Suprapubic skin (tissue), 4 donors: ENCODE measurements around the gene SYNJ2. TPM values are rescaled to one million over a fixed set of nuclear protein-coding genes. Genes with fewer than 3 reads are reported as not detected.

Experiments used
- DNase-seq, 2 donors: peaks; one replicate each; pipeline ENCODE4 v3.0.0-alpha.2; 2019; ENCODE audit warnings: low spot score in 2 of 2
- H3K27ac ChIP-seq: fragments of 200-600 bp; sonication (generic); one replicate; pipeline ENCODE4 v1.5.1; 2019
- H3K27me3 ChIP-seq: fragments of 200-600 bp; sonication (generic); one replicate; pipeline ENCODE4 v1.5.1; 2019
- H3K36me3 ChIP-seq: fragments of 200-600 bp; sonication (generic); one replicate; pipeline ENCODE4 v1.5.1; 2019
- H3K4me1 ChIP-seq: fragments of 200-600 bp; sonication (generic); one replicate; pipeline ENCODE4 v1.5.1; 2019
- H3K4me3 ChIP-seq: fragments of 200-600 bp; sonication (generic); one replicate; pipeline ENCODE4 v1.5.1; 2019; ENCODE audit warnings: mild to moderate bottlenecking
- H3K9me3 ChIP-seq: fragments of 200-600 bp; sonication (generic); one replicate; pipeline ENCODE4 v1.5.1; 2019
- CTCF ChIP-seq, 2 donors: fragments of 200-600 bp in 1 of 2; fragments of 450-650 bp in 1 of 2; sonication (generic) in 1 of 2; IDR thresholded peaks; one replicate each; pipeline ENCODE4 v1.5.1; 2016 to 2019; ENCODE audit warnings: antibody characterized with exemption in 2 of 2, mild to moderate bottlenecking in 1 of 2, moderate library complexity in 1 of 2
- EP300 ChIP-seq: sonication (generic); formaldehyde crosslinking; IDR thresholded peaks from one replicate; pipeline ENCODE4 v1.6.1; 2017; ENCODE audit warnings: antibody characterized with exemption
- POLR2A ChIP-seq, 2 donors: fragments of 450-650 bp; IDR thresholded peaks; one replicate each; pipeline ENCODE4 v1.6.1; 2017; ENCODE audit warnings: antibody characterized with exemption in 2 of 2, mild to moderate bottlenecking in 2 of 2, moderate library complexity in 2 of 2
- POLR2AphosphoS5 ChIP-seq, 3 donors: sonication (generic); formaldehyde crosslinking; IDR thresholded peaks; one replicate each; pipeline ENCODE4 v1.6.1; 2017; ENCODE audit warnings: antibody characterized with exemption in 3 of 3
- WGBS: methylation state at CpG from one replicate; pipeline ENCODE4 v1.1.5; 2018; 5-methylcytosine and 5-hydroxymethylcytosine counted together
- total RNA-seq, 4 donors: library from RNA; depleted of rRNA; stranded (reverse); fragments of >200 nt; gene quantifications; one replicate each; pipeline ENCODE4 v1.1.0, GENCODE V29; 2016

SYNJ2 gene
- total RNA-seq, 4 donors from 2014 or later, result 4.3 to 10.7 (median 6.8) TPM

- TF ChIP-seq POLR2A (IDR thresholded peaks at IDR 0.05), result no peak
- TF ChIP-seq EP300, result no peak
- no peak for TF ChIP-seq POLR2AphosphoS5 (IDR thresholded peaks at IDR 0.05)
- TF ChIP-seq CTCF (IDR thresholded peaks at IDR 0.05), result no peak
- 92% methylated on average over 1 of the region's 1 CpG for WGBS
- H3K27me3 ChIP-seq, result no peaks in the 10 kb centered on the region
- H3K4me1 ChIP-seq, result no peaks in the 10 kb centered on the region
- H3K27ac ChIP-seq, result no peak overlapping the region
- H3K36me3 ChIP-seq, result no peaks in the 10 kb centered on the region
- H3K4me3 ChIP-seq, result no peak overlapping the region
- DNase-seq, result no peak
- H3K9me3 ChIP-seq, result peaks cover 16% of the 10 kb centered on the region
These were observed 22.0 kb upstream of the SYNJ2 start for GRCh38 chr6:157959451-157960227.

- Histone ChIP-seq H3K36me3 (no peaks in the 10 kb centered on the region), H3K4me3 (no peak overlapping the region), H3K9me3 (peaks cover 16% of the 10 kb centered on the region), H3K27ac (no peak overlapping the region), H3K4me1 (no peaks in the 10 kb centered on the region), H3K27me3 (no peaks in the 10 kb centered on the region)
- no peak for TF ChIP-seq CTCF (IDR thresholded peaks at IDR 0.05)
- no peak for TF ChIP-seq POLR2AphosphoS5 (IDR thresholded peaks at IDR 0.05)
- no peak for TF ChIP-seq POLR2A (IDR thresholded peaks at IDR 0.05)
- TF ChIP-seq EP300, result no peak
- 76% methylated on average over 5 of the region's 5 CpGs for WGBS
- no peak for DNase-seq
These were observed 20.4 kb upstream of the SYNJ2 start for GRCh38 chr6:157961153-157961831.

- no peak overlapping the region for H3K27ac ChIP-seq
- H3K9me3 ChIP-seq, result peaks cover 16% of the 10 kb centered on the region
- H3K36me3 ChIP-seq, result no peaks in the 10 kb centered on the region
- H3K4me3 ChIP-seq, result no peak overlapping the region
- H3K27me3 ChIP-seq, result no peaks in the 10 kb centered on the region
- DNase-seq, result no peak
- no peak for TF ChIP-seq CTCF (IDR thresholded peaks at IDR 0.05)
- TF ChIP-seq POLR2A (IDR thresholded peaks at IDR 0.05), result no peak
- no peak for TF ChIP-seq POLR2AphosphoS5 (IDR thresholded peaks at IDR 0.05)
- no peak for TF ChIP-seq EP300
- 84% methylated on average over 13 of the region's 13 CpGs for WGBS
- no peaks in the 10 kb centered on the region for H3K4me1 ChIP-seq
These were observed 19.7 kb upstream of the SYNJ2 start for GRCh38 chr6:157961832-157962575.

GRCh38 chr6:157962601-157963302 lies 18.9 kb upstream of the SYNJ2 start:
- Histone ChIP-seq H3K27ac (no peak overlapping the region), H3K36me3 (no peaks in the 10 kb centered on the region), H3K4me3 (no peak overlapping the region), H3K9me3 (peaks cover 14% of the 10 kb centered on the region), H3K27me3 (no peaks in the 10 kb centered on the region), H3K4me1 (no peaks in the 10 kb centered on the region)
- WGBS, result 65% methylated on average over 12 of the region's 12 CpGs
- no peak for DNase-seq
- TF ChIP-seq CTCF (IDR thresholded peaks at IDR 0.05) (no peak), POLR2A (IDR thresholded peaks at IDR 0.05) (no peak), EP300 (no peak), POLR2AphosphoS5 (IDR thresholded peaks at IDR 0.05) (no peak)
